ENCODE measurements around the gene VAC14.

The VAC14 gene

GRCh38 chr16:70721202-70721963 is 79.6 kb downstream of the VAC14 start:
- no peak for DNase-seq

GRCh38 chr16:70720425-70721201 is 80.3 kb downstream of the VAC14 start:
- DNase-seq: no peak

- no peak for DNase-seq
Observed at GRCh38 chr16:70717065-70717464, 83.9 kb downstream of the VAC14 start.

- peak; percentile 56 for DNase-seq
Observed at GRCh38 chr16:70715860-70716357, 85.0 kb downstream of the VAC14 start.

- DNase-seq: peak; percentile 50
Observed at GRCh38 chr16:70715055-70715858, 85.7 kb downstream of the VAC14 start.

- DNase-seq: no peak
Observed at GRCh38 chr16:70714581-70715054, 86.3 kb downstream of the VAC14 start.

- no peak for DNase-seq
Observed at GRCh38 chr16:70713824-70714223, 87.1 kb downstream of the VAC14 start.

- DNase-seq: no peak
Observed at GRCh38 chr16:70713342-70713741, 87.6 kb downstream of the VAC14 start.

GRCh38 chr16:70712942-70713341 is 88.0 kb downstream of the VAC14 start:
- no peak for DNase-seq

- no peak for DNase-seq
Observed at GRCh38 chr16:70712359-70712758, 88.6 kb downstream of the VAC14 start.

GRCh38 chr16:70711211-70712031 is 89.5 kb downstream of the VAC14 start:
- DNase-seq: no peak

GRCh38 chr16:70710422-70711210 is 90.3 kb downstream of the VAC14 start:
- DNase-seq: no peak

GRCh38 chr16:70709942-70710341 is 91.0 kb downstream of the VAC14 start:
- DNase-seq: no peak

- no peak for DNase-seq
Observed at GRCh38 chr16:70709457-70709856, 91.5 kb downstream of the VAC14 start.

- DNase-seq: no peak
Observed at GRCh38 chr16:70708366-70709246, 92.4 kb downstream of the VAC14 start.

- no peak for DNase-seq
Observed at GRCh38 chr16:70706948-70707465, 94.0 kb downstream of the VAC14 start.

GRCh38 chr16:70705056-70705455 is 95.9 kb downstream of the VAC14 start:
- no peak for DNase-seq

- DNase-seq: no peak
Observed at GRCh38 chr16:70704586-70704985, 96.4 kb downstream of the VAC14 start.

- no peak for DNase-seq
Observed at GRCh38 chr16:70703835-70704381, 97.0 kb downstream of the VAC14 start.
